Activated naive CD4-positive, alpha-beta T cell treated with anti-CD3 and anti-CD28 coated beads, Interleukin-2, amount 50 U/mL, for 72 hours (primary cell): ENCODE data around the gene CDKL5. TPM values are rescaled to one million over a fixed set of nuclear protein-coding genes. Genes with fewer than 3 reads are reported as not detected.

Experiments used
- ATAC-seq, 2 donors: fragments of 150-1000 bp; cut with Tn5 transposase; 2 replicates each; pipeline ENCODE4 v1.10.0; 2021; ENCODE audit warnings: mild to moderate bottlenecking in 2 of 2, moderate library complexity in 2 of 2
- DNase-seq, 2 donors: peaks; one replicate each; pipeline ENCODE4 v3.0.0; 2021 to 2022; ENCODE audit warnings: low spot score in 2 of 2
- H3K27ac Mint-ChIP-seq, 2 donors: one replicate each; pipeline ENCODE4 v1.8.0; 2022; ENCODE audit warnings: mild to moderate bottlenecking in 2 of 2, mixed read lengths in 2 of 2
- H3K36me3 Mint-ChIP-seq, 2 donors: one replicate each; pipeline ENCODE4 v1.8.0; 2022; ENCODE audit warnings: mixed read lengths in 2 of 2
- H3K9me3 Mint-ChIP-seq, 2 donors: one replicate each; pipeline ENCODE4 v1.8.0; 2022; ENCODE audit warnings: mixed read lengths in 2 of 2
- total RNA-seq, 2 donors: library from RNA; stranded (reverse); gene quantifications; one replicate each; pipeline ENCODE4 v1.2.3, GENCODE V29; 2022

The CDKL5 gene
- total RNA-seq, 2 donors from 2014 or later: 1.1 to 1.3 TPM

DNA sequence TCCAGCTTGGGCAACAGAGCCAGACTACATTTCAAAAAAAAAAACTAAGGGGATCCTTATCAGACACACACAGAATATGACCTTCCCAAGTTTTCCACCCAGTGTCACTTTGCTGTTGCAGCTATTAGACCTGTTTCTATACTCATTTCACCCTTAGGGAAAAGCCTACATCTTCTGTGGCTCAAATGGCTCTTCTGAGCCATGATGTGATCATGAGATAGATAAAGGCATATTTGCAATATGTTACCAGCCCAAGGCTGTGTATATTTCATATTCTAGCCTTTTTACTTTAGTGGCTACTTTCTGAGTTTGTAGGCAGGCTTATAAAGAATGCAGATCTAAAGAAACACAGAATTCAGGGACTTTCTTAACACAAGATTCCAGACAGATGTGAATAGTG is 227.2 kb downstream of the CDKL5 start:
- DNase-seq: no peak
- no peak for ATAC-seq
- no peaks in the 10 kb centered on the region for H3K9me3 Mint-ChIP-seq
- no peak overlapping the region for H3K27ac Mint-ChIP-seq
- no peaks in the 10 kb centered on the region for H3K36me3 Mint-ChIP-seq

DNA sequence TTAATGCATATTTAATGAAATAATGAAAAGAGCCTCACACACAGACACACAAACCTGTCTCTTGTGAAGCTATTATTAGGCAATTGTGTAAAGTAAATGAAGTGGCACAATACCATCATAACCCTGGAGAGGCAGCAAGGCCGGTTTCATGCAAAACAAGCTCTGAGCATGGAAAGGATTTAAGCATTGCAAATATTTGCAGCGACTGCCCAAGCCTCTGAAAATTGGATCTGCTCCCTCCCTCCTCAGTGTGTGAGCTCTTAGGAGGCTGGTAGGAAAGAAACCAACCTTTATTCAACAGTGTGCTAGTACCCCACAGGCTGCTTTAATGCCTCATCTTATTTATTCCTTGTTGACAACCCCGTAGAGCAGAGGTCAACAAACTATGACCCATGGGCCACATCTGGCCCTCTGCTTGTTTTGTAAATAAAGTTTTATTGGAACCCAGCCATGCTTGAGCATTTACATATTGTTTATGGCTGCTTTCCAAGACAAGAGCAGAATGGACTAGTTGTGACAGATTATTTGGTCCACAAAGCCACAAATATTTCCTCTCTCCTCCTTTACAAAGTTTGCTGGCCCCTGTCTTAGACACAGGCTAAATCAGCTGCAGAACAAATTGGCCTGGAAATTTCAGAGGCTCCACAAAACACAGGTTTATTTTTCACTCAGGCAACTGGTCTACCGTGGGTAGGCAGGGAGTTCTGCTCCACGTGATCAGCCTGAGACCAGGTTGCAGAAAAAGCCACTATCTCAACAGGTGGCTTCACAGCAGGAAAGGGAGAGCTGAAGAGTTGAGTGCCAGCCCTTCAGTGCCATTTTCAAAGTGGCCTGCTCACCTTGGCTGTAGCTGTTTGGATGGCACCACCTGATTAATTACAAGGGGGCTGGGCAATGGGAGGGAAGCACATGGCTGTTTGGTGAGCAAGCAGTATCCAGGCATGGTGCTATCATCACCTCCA is 229.7 kb downstream of the CDKL5 start:
- no peaks in the 10 kb centered on the region for H3K36me3 Mint-ChIP-seq
- no peaks in the 10 kb centered on the region for H3K9me3 Mint-ChIP-seq
- H3K27ac Mint-ChIP-seq: no peak overlapping the region
- DNase-seq (no peak), ATAC-seq (no peak)

DNA sequence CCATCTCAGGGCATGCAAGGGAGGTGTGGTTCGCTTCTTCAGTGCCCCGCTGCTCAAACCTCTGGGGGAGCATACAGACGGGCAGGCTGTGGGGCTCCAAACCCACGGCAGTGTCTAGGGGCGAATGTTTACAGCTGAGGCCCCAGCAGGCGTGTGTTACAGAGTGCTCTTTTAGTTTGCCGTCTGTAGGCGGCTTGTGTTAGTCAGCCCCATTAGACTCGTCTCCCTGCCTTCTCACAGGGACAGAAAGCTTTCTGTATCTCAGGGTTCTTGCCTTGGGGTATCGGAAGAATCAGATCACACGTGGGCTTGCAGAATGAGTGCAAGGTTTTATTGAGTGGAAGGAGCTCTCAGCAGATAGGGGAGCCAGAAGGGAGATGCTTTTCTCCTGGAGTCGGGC is 235.9 kb downstream of the CDKL5 start:
- no peak for ATAC-seq
- Mint-ChIP-seq H3K27ac (no peak overlapping the region), H3K36me3 (no peaks in the 10 kb centered on the region), H3K9me3 (no peaks in the 10 kb centered on the region)
- DNase-seq: no peak

DNA sequence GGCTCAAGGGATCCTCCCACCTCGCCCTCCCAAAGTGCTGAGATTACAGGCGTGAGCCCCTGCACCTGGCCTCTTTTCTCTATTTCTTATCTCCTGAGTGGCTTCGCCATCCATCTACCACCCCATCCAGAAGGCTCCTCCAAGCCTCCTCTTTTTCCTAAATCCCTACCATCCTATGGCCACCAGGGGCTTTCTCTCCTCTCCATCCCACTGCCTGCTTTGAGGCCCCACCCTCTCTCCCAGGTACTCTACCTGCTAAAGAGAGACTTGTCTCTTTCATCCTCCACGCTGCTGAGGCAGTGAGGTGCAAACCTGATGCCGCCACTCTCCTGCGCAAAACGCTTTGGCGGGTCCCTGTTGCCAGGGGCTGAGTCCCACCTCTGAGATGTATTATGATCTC is 239.5 kb downstream of the CDKL5 start:
- no peak for ATAC-seq
- no peak overlapping the region for H3K27ac Mint-ChIP-seq
- no peaks in the 10 kb centered on the region for H3K9me3 Mint-ChIP-seq
- no peaks in the 10 kb centered on the region for H3K36me3 Mint-ChIP-seq
- no peak for DNase-seq

DNA sequence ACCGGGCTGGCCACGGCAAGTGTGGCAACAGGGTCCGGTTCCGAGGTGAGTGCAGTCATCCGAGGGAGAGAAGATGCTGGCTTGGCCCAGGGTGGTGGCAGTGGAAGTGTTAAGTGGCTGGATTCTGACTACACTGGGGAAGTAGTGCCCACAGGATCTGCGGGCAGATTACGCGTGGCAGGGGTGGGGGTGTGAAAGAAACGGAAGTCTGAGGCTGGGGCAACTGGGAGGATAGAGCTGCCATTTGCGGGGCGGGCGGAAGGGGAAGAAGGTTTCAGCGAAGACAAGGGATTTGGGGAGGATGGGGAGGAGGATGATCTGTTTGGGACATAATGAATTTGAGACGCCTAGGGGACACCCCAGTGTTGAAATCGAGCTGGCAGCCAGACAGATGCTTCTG is 241.2 kb downstream of the CDKL5 start:
- DNase-seq: no peak
- no peaks in the 10 kb centered on the region for H3K36me3 Mint-ChIP-seq
- no peak overlapping the region for H3K27ac Mint-ChIP-seq
- ATAC-seq: no peak
- H3K9me3 Mint-ChIP-seq: no peaks in the 10 kb centered on the region

DNA sequence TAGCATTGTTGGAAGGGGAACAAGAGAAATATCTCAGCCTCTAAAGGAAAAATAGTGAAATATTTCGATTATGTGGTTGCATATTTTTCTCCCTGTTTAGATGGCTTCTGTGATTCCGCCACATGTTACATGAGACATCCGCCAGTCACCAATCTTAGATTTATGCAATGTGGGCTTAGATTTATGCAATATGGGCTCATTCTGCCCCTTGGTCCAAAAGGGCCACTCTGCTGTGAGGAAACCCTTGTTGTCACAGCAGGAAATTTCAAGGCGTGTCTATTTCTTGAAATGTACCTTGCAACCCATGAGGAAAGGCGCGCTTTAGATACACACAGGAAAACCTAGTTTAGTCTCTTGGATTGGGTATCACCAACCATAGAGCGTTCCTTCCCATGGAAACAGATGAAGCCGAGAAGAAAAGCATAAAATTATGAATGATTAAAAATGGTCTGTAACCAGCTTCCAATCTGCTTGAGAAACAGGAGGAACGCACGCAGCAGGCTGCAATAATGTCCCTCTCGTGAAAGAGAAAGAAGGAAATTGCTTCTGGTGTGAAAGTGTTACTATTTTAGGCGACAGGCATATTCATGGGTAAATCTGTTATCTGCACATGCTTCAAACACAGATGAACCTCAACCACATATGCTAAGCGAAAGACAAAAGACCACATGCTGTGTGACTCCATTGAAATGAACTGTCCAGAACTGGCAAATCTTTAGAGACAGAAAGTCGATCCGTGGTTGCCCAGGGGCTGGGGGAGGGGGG is 242.8 kb downstream of the CDKL5 start:
- no peak for DNase-seq
- Mint-ChIP-seq H3K36me3 (no peaks in the 10 kb centered on the region), H3K27ac (no peak overlapping the region), H3K9me3 (no peaks in the 10 kb centered on the region)
- ATAC-seq: peak in 1 of 2 donors; percentile 18

- DNase-seq: no peak
- H3K27ac Mint-ChIP-seq: no peak within 1 kb of the TSS
- H3K36me3 Mint-ChIP-seq: no peaks in the 10 kb centered on the region
- no peaks in the 10 kb centered on the region for H3K9me3 Mint-ChIP-seq
- ATAC-seq: no peak
These were observed 246.6 kb downstream of the CDKL5 start, which contains the start of gene RS1 for GRCh38 chrX:18672008-18672407. TSS of gene RS1 (minus strand) at chrX:18672108. CDS start at chrX:18672068, 40 bp downstream.

- H3K27ac Mint-ChIP-seq: peak overlapping the region in 1 of 2 donors; percentile 87
- ATAC-seq (peak; percentile 39 to 43), DNase-seq (peak; percentile 3 to 56)
- H3K9me3 Mint-ChIP-seq: no peaks in the 10 kb centered on the region
- no peaks in the 10 kb centered on the region for H3K36me3 Mint-ChIP-seq
These were observed 249.0 kb downstream of the CDKL5 start for GRCh38 chrX:18674417-18674787.

- Mint-ChIP-seq H3K36me3 (no peaks in the 10 kb centered on the region), H3K27ac (peak overlapping the region; percentile 87 to 89), H3K9me3 (no peaks in the 10 kb centered on the region)
- DNase-seq: peak; percentile 80 to 81
- peak; percentile 88 for ATAC-seq
These were observed 249.7 kb downstream of the CDKL5 start for GRCh38 chrX:18674788-18675735.

- ATAC-seq (no peak), DNase-seq (no peak)
- Mint-ChIP-seq H3K27ac (peak overlapping the region in 1 of 2 donors; percentile 87), H3K9me3 (no peaks in the 10 kb centered on the region), H3K36me3 (no peaks in the 10 kb centered on the region)
These were observed 250.6 kb downstream of the CDKL5 start for GRCh38 chrX:18676050-18676449.

DNA sequence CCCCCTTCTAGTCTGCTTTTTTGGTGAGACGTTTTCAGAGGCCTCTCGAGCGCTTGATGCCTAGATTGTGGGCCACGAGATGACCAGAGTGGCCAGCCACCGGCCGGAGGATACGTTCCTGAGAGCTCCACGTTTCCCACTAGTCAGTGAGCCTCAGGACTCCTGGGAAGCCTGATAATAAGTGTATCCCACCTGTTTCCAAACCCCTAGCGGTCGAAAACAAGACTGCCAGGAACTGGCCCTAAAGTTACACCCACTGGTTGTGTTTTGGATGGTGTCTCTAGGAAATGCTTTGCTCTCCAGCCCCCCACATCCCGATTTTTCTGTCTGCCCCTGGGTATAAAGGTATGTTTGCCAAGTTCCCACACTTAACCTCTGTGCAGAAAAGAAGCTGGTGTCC is 251.1 kb downstream of the CDKL5 start:
- no peaks in the 10 kb centered on the region for H3K36me3 Mint-ChIP-seq
- DNase-seq: no peak
- ATAC-seq: no peak
- peak overlapping the region in 1 of 2 donors; percentile 87 for H3K27ac Mint-ChIP-seq
- no peaks in the 10 kb centered on the region for H3K9me3 Mint-ChIP-seq

DNA sequence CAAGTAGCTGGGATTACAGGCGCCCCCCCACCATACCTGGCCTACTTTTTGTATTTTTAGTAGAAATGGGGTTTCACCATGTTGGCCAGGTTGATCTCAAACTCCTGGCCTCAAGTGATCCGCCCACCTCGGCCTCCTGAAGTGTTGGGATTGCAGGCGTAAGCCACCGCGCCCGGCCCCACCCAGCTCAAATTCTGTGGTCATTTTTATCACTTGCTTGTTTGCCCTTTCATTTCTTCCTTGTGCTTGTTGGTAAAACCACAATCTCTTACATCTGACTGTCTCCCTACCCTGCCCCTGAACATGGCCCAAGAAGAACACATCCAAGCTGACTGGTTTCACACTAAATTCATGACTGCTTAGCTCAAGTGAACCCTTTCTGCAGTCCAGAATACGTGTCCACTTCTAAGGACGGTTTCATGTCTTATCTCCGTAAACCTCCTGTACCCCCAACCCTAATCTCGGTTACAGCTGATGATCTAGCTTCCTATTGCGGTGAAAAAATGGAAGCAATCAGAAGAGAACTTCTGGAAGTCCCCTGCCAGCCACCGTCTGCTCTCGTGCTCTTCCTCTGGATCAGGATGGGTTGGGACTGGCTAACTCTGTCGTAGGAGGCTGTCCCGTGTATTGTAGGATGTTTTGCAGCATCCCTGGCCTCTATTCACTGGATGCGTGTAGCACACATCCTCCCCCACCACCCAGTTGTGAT is 251.9 kb downstream of the CDKL5 start:
- DNase-seq (no peak), ATAC-seq (no peak)
- peak overlapping the region in 1 of 2 donors; percentile 58 for H3K27ac Mint-ChIP-seq
- H3K36me3 Mint-ChIP-seq: no peaks in the 10 kb centered on the region
- no peaks in the 10 kb centered on the region for H3K9me3 Mint-ChIP-seq

DNA sequence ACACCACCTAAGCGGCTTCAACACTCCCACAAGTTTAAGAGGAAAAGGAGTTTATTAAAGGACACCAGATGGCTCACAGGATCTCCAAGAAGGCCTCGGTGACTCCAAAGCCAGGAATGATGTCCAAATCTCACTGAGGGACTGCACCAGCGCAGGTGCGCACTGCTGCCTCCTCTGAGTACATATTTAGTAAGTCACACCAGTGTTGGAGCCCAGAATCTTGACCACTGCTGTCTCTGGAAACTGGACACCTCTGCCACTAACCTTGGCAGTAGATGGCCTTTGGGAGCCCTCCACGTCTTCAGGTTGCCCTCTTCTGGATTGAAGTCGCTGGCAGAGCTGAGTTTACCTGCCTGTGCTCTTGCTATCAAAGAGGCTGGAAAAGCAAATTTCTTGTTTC is 256.6 kb downstream of the CDKL5 start:
- no peak for DNase-seq
- H3K36me3 Mint-ChIP-seq: no peaks in the 10 kb centered on the region
- no peak for ATAC-seq
- no peak overlapping the region for H3K27ac Mint-ChIP-seq
- no peaks in the 10 kb centered on the region for H3K9me3 Mint-ChIP-seq

DNA sequence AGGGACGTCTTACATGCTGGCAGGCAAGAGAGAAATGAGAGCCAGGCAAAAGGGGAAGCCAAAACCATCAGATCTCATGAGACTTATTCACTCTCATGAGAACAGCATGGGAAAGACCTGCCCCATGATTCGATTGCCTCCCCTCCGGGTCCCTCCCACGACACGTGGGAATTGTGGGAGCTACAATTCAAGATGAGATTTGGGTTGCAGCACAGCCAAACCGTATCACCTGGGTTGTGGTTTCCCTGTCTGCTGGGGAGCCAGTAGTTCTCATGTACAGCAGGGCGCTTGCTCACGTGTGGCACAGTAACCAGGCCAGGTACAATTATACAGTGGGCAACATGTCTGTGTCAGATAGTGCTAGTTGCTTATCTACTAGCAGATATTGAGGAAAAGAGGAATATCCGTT is 257.6 kb downstream of the CDKL5 start:
- DNase-seq (no peak), ATAC-seq (no peak)
- H3K27ac Mint-ChIP-seq: no peak overlapping the region
- no peaks in the 10 kb centered on the region for H3K36me3 Mint-ChIP-seq
- H3K9me3 Mint-ChIP-seq: no peaks in the 10 kb centered on the region

DNA sequence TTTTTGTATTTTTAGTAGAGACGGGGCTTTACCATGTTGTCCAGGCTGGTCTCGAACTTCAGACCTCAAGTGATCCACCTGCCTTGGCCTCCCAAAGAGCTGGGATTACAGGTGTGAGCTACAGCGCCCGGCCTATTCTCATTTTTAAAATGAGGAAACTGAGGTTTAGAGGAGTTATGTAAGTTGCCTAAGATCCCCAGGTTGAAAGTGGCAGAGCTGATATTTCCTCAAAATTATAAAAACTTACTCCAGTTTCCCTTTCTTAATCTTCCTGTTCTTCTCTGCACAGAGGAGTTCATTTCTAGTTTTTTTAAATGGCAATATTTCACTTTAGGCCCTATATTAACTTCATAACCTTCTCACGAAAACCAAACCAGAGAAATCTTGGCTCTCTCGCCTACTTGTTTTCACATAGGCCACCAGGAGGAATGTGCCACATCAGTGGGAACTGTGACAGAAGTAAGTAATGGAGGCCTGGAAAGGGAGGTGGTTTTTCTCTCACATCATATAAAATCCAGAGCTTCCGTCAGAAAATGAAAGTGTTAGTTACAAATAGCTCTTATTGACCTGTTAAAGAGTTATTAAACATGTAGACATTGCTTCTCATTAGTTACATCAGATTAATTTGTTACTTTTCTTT is 262.6 kb downstream of the CDKL5 start:
- Mint-ChIP-seq H3K9me3 (no peaks in the 10 kb centered on the region), H3K27ac (no peak overlapping the region), H3K36me3 (no peaks in the 10 kb centered on the region)
- DNase-seq (no peak), ATAC-seq (no peak)
